K562 (cell line): ENCODE results near the gene SYNGR3. TPM values are rescaled to one million over a fixed set of nuclear protein-coding genes. Genes with fewer than 3 reads are reported as not detected.

Experiments
- ATAC-seq: fragments of 200-7000 bp; cut with Tn5 transposase; 3 replicates; pipeline ENCODE4 v1.9.1; 2020; ENCODE audit warnings: moderate library complexity
- BruUV-seq: library from RNA; stranded (reverse); fragments of 400-500 nt; replicated peaks from 2 replicates; lab custom pipeline; 2021; lab: Mats Ljungman, UMichigan
- CTCF ChIA-PET: fragments of 300-600 bp; formaldehyde crosslinking; extraction: SDS; loops from one replicate; lab custom pipeline; 2021; ENCODE audit warnings: low intra/inter-chr PET ratio; lab: Yijun Ruan, JAX
- POLR2A ChIA-PET: fragments of 300-600, 350-650 bp; sonication (Branson Sonifier 250); formaldehyde crosslinking; extraction: SDS; loops from one replicate; lab custom pipeline; 2021; ENCODE audit warnings: antibody characterized with exemption, inconsistent platforms; lab: Yijun Ruan, JAX
- DNase-seq, 4 experiments: peaks; one replicate each; pipeline versions ENCODE4 v3.0.0 to v3.0.0-alpha.2; 2011 to 2018; ENCODE audit warnings: low spot score in 3 of 4, mixed read lengths in 3 of 4; ENCODE audit errors: extremely low read depth in 1 of 4
- FAIRE-seq: peaks from 2 replicates; lab custom pipeline; 2011; peaks lifted over from hg19 to GRCh38; lab: Jason Lieb, UNC
- H2AFZ ChIP-seq: 2 replicates; pipeline ENCODE4 v1.6.0; 2011; ENCODE audit warnings: low read depth, low read length, control low read depth, inconsistent platforms
- H3K27ac ChIP-seq: fragments of 200-600 bp; 3 replicates; pipeline ENCODE4 v1.8.0; 2011; ENCODE audit warnings: low read depth, mild to moderate bottlenecking, control low read depth, inconsistent platforms, low read length, moderate library complexity, mixed read lengths; ENCODE audit errors: extremely low read depth
- H3K27me3 ChIP-seq, 2 experiments: fragments of 300-600 bp in 1 of 2; 2 replicates in 1 of 2; 3 replicates in 1 of 2; pipeline versions ENCODE4 v1.6.0 to v1.8.0; 2011; ENCODE audit warnings: inconsistent platforms in 2 of 2, low read length in 2 of 2, mild to moderate bottlenecking in 1 of 2, mixed read lengths in 1 of 2, moderate library complexity in 1 of 2; ENCODE audit not compliant: control insufficient read depth in 2 of 2, insufficient read depth in 2 of 2
- H3K36me3 ChIP-seq: fragments of 300-600 bp; 3 replicates; pipeline ENCODE4 v1.8.0; 2011; ENCODE audit warnings: mild to moderate bottlenecking, low read length, inconsistent platforms; ENCODE audit not compliant: control insufficient read depth, insufficient read depth
- H3K4me1 ChIP-seq, 2 experiments: fragments of 200-600 bp in 1 of 2; replicated peaks in 1 of 2; 2 replicates in 1 of 2; 3 replicates in 1 of 2; pipeline versions ENCODE4 v1.5.1 to v1.8.0; 2011; ENCODE audit warnings: inconsistent platforms in 2 of 2, low read length in 2 of 2, mild to moderate bottlenecking in 1 of 2, mixed read lengths in 1 of 2, moderate library complexity in 1 of 2; ENCODE audit not compliant: control insufficient read depth in 2 of 2, insufficient read depth in 2 of 2
- H3K4me2 ChIP-seq: 2 replicates; pipeline ENCODE4 v1.6.1; 2011; ENCODE audit warnings: low read length, control low read depth, inconsistent platforms, mixed read lengths; ENCODE audit not compliant: insufficient read depth
- H3K4me3 ChIP-seq: fragments of 200-600 bp; sonication (generic), shearing (Covaris generic); 2 replicates; pipeline ENCODE4 v1.5.1; 2016; ENCODE audit warnings: control low read depth, inconsistent platforms
- H3K79me2 ChIP-seq: fragments of 200-600 bp; 3 replicates; pipeline ENCODE4 v1.8.0; 2011; ENCODE audit warnings: low read length, inconsistent platforms; ENCODE audit not compliant: control insufficient read depth, insufficient read depth
- H3K9ac ChIP-seq, 2 experiments: 2 replicates each; pipeline versions ENCODE4 v1.6.0 to v1.6.1; 2011; ENCODE audit warnings: low read depth in 2 of 2, low read length in 2 of 2, control low read depth in 1 of 2, inconsistent platforms in 1 of 2, mild to moderate bottlenecking in 1 of 2, mixed read lengths in 1 of 2; ENCODE audit not compliant: insufficient read depth in 1 of 2
- H3K9me1 ChIP-seq: one replicate; pipeline ENCODE4 v1.6.0; 2011; ENCODE audit warnings: inconsistent platforms, mild to moderate bottlenecking, low read length, moderate library complexity; ENCODE audit not compliant: control insufficient read depth, insufficient read depth
- H3K9me3 ChIP-seq: replicated peaks from 2 replicates; pipeline ENCODE4 v1.5.1; 2011; ENCODE audit warnings: low read depth, low read length, inconsistent platforms; ENCODE audit not compliant: control insufficient read depth, insufficient read depth
- H4K20me1 ChIP-seq: replicated peaks from 2 replicates; pipeline ENCODE4 v1.6.1; 2011; ENCODE audit warnings: low read length, inconsistent platforms, mixed read lengths; ENCODE audit not compliant: control insufficient read depth, insufficient read depth
- ARID4B ChIP-seq: sonication (generic); formaldehyde crosslinking; IDR thresholded peaks from 2 replicates; pipeline ENCODE4 v1.8.0; 2022; ENCODE audit warnings: mild to moderate bottlenecking, missing genetic modification reagents
- DEAF1 ChIP-seq: fragments of 450-650 bp; formaldehyde crosslinking; IDR thresholded peaks from 2 replicates; pipeline ENCODE4 v1.4.0; 2020; ENCODE audit warnings: mild to moderate bottlenecking, moderate library complexity
- ELF4 ChIP-seq: fragments of 450-650 bp; formaldehyde crosslinking; IDR thresholded peaks from 2 replicates; pipeline ENCODE4 v1.4.0; 2022; ENCODE audit warnings: missing genetic modification characterization
- GATA2 ChIP-seq: sonication (generic); formaldehyde crosslinking; IDR thresholded peaks from 2 replicates; pipeline ENCODE4 v1.4.0; 2020; ENCODE audit warnings: mild to moderate bottlenecking, missing genetic modification reagents
- GTF2A2 ChIP-seq: IDR thresholded peaks from 2 replicates; pipeline ENCODE4 v1.6.1; 2016; ENCODE audit warnings: mild to moderate bottlenecking, missing genetic modification characterization, missing compliant biosample characterization
- HCFC1 ChIP-seq: IDR thresholded peaks from 2 replicates; pipeline ENCODE4 v1.6.1; 2012; ENCODE audit warnings: low read depth, low read length, improper control_type of control experiment
- HMBOX1 ChIP-seq: sonication (generic); IDR thresholded peaks from 2 replicates; pipeline ENCODE4 v1.6.1; 2016
- POLR2G ChIP-seq: fragments of 200-400 bp; formaldehyde crosslinking; IDR thresholded peaks from 2 replicates; pipeline ENCODE4 v1.6.1; 2017; ENCODE audit warnings: low read depth, mild to moderate bottlenecking, antibody characterized with exemption, low read length, moderate library complexity
- POLR2H ChIP-seq: IDR thresholded peaks from 2 replicates; pipeline ENCODE4 v1.6.1; 2016; ENCODE audit warnings: missing genetic modification characterization, low read depth, mild to moderate bottlenecking, control low read depth, missing compliant biosample characterization, moderate library complexity
- TFAM ChIP-seq: fragments of 250-450 bp; sonication (Bioruptor Pico); conservative IDR thresholded peaks from 2 replicates; pipeline ENCODE4 v1.5.0; 2021; ENCODE audit warnings: mild to moderate bottlenecking, moderate library complexity
- ZNF239 ChIP-seq: fragments of 250-450 bp; sonication (Bioruptor Pico); IDR thresholded peaks from 2 replicates; pipeline ENCODE4 v1.4.0; 2020; ENCODE audit warnings: mild to moderate bottlenecking
- ZNF384 ChIP-seq: IDR thresholded peaks from 2 replicates; pipeline ENCODE4 v1.6.1; 2012; ENCODE audit warnings: low read depth, low read length, improper control_type of control experiment
- whole genome bisulfite sequencing: fragments of 100-300 bp; shearing (Covaris generic); methylation state at CpG from one replicate; pipeline ENCODE4 v1.1.6; 2016; ENCODE audit warnings: low coverage, mixed read lengths; ENCODE audit not compliant: insufficient coverage; ENCODE audit errors: missing lambda C conversion rate; 5-methylcytosine and 5-hydroxymethylcytosine counted together
- in situ Hi-C: fragments of 300-500 bp; cut with MboI; formaldehyde crosslinking; loops from 4 replicates; pipeline ENCODE4 v1.15.0; 2018; ENCODE audit warnings: inconsistent platforms, mixed read lengths
- intact Hi-C: fragments of 100-400 bp; cut with micrococcal nuclease; formaldehyde crosslinking; loops from 2 replicates; pipeline ENCODE4 v1.14.2; 2022
- polyA plus RNA-seq, 8 experiments: library from polyadenylated mRNA; depleted of rRNA in 4 of 8; stranded (reverse) in 5 of 8; unstranded in 3 of 8; fragments of >200 nt; fragmentation: Nextera tagmentation in 2 of 8; fragmentation: Illumina TruSeq in 1 of 8; extraction: Ambion mirVana in 2 of 8; extraction: Trizol in 1 of 8; gene quantifications; 2 replicates each; pipeline versions ENCODE4 v1.2.1 to v1.2.3, GENCODE V29; 2011 to 2014; ENCODE audit warnings: inconsistent platforms in 1 of 8, missing spikeins in 1 of 8
- total RNA-seq, 7 experiments: library from RNA; depleted of rRNA in 6 of 7; stranded (reverse); fragments of >200 nt in 6 of 7; fragmentation: Illumina TruSeq in 2 of 7; extraction: Trizol in 2 of 7; gene quantifications; 2 replicates each; pipeline versions ENCODE4 v1.2.1 to v1.2.3, GENCODE V29; 2011 to 2021; ENCODE audit warnings: low replicate concordance in 1 of 7

SYNGR3 gene
- total and polyA plus RNA-seq, 9 of the 15 experiments (the other 6 are each of a cell fraction or from before 2014, with no cell fraction given) = 3.7 to 69.2 (median 36.3) TPM

- peak; percentile 40 for FAIRE-seq
- CTCF ChIA-PET = interaction anchor here (1.1 kb wide), 1 partner anchor 100 kb away, joined by 4 read pairs; no protein-coding TSS in a partner anchor
These were observed 51.2 kb downstream of the SYNGR3 start for GRCh38 chr16:2040787-2041522.

More at GRCh38 chr16:2040787-2041522, 51.2 kb downstream of the SYNGR3 start:
- in situ Hi-C loops (no loop called here), intact Hi-C loops (no loop called here)
- Histone ChIP-seq H3K4me3 (no peak overlapping the region), H3K27me3 (no peaks in the 10 kb centered on the region), H3K27ac (no peak overlapping the region), H3K9me1 (no peaks in the 10 kb centered on the region), H4K20me1 (no peaks in the 10 kb centered on the region), H3K4me2 (no peak overlapping the region), H2AFZ (no peak overlapping the region), H3K4me1 (peaks cover 5 to 86% of the 10 kb centered on the region in 2 experiments; a peak in 3 of 5 replicates), H3K36me3 (peaks cover 35% of the 10 kb centered on the region; the same call in 1 of the 3 replicates), H3K9me3 (no peaks in the 10 kb centered on the region), H3K79me2 (no peaks in the 10 kb centered on the region), H3K9ac (peak overlapping the region in 1 of 2 experiments; percentile 71; a peak in 2 of 4 replicates)
- no TSS peak for BruUV-seq
- no peak for DNase-seq
- ATAC-seq = no peak
- POLR2A ChIA-PET = interaction anchor here (0.7 to 1.0 kb wide), 3 partner anchors 11 to 798 kb away, joined by 3 to 4 read pairs (median 3); partner anchors contain the start of gene TRAF7
- 77% methylated on average over 16 of the region's 20 CpGs for WGBS
- 0 out of 2 replicates have a peak, but pooled peaks have one; percentile 16 for TF ChIP-seq POLR2G
- TF ChIP-seq POLR2H (tag) = no peak
- TF ChIP-seq HCFC1 = no peak
- TF ChIP-seq ARID4B = no peak
- no peak for TF ChIP-seq ELF4 (CRISPR knock-in tag)
- no peak for TF ChIP-seq TFAM (CRISPR knock-in tag)
- no peak for TF ChIP-seq GATA2 (CRISPR knock-in tag)
- no peak for TF ChIP-seq GTF2A2 (tag)
- 0 out of 2 replicates have a peak, but pooled peaks have one; percentile 9 for TF ChIP-seq ZNF384
- TF ChIP-seq ZNF239 = no peak
- no peak for TF ChIP-seq HMBOX1
- TF ChIP-seq DEAF1 (CRISPR knock-in tag) = no peak
